GM23248 (cell line): ENCODE measurements around the gene SLF2. TPM values are rescaled to one million over a fixed set of nuclear protein-coding genes. Genes with fewer than 3 reads are reported as not detected.

Experiments used
- DNase-seq: peaks from one replicate; pipeline ENCODE4 v3.0.0-alpha.2; 2015
- H2AFZ ChIP-seq: fragments of 200-600 bp; sonication (generic); 2 replicates; pipeline ENCODE4 v1.6.1; 2016; ENCODE audit warnings: antibody characterized with exemption
- H3F3A ChIP-seq: fragments of 200-600 bp; sonication (generic); 2 replicates; pipeline ENCODE4 v1.6.1; 2016; ENCODE audit warnings: mild to moderate bottlenecking, antibody characterized with exemption, mixed run types; ENCODE audit not compliant: insufficient read depth
- H3K27ac ChIP-seq: fragments of 200-600 bp; sonication (generic); 2 replicates; pipeline ENCODE4 v1.5.1; 2016; ENCODE audit warnings: mild to moderate bottlenecking
- H3K27me3 ChIP-seq: fragments of 200-600 bp; sonication (generic); replicated peaks from 2 replicates; pipeline ENCODE4 v1.6.1; 2016; ENCODE audit warnings: mild to moderate bottlenecking; ENCODE audit not compliant: insufficient read depth
- H3K36me3 ChIP-seq: fragments of 200-600 bp; sonication (generic); 2 replicates; pipeline ENCODE4 v1.6.1; 2016; ENCODE audit warnings: low read depth, mild to moderate bottlenecking
- H3K4me1 ChIP-seq: fragments of 200-600 bp; sonication (generic); 2 replicates; pipeline ENCODE4 v1.6.1; 2016; ENCODE audit warnings: mild to moderate bottlenecking; ENCODE audit not compliant: insufficient read depth
- H3K4me2 ChIP-seq: fragments of 200-600 bp; sonication (generic); one replicate; pipeline ENCODE4 v1.6.1; 2016; ENCODE audit warnings: mild to moderate bottlenecking; ENCODE audit not compliant: unreplicated experiment
- H3K4me3 ChIP-seq: fragments of 200-600 bp; sonication (generic); 2 replicates; pipeline ENCODE4 v1.5.1; 2016; ENCODE audit warnings: mild to moderate bottlenecking
- H3K79me2 ChIP-seq: fragments of 200-600 bp; sonication (generic); 2 replicates; pipeline ENCODE4 v1.6.1; 2016; ENCODE audit warnings: mild to moderate bottlenecking; ENCODE audit not compliant: insufficient read depth
- H3K9ac ChIP-seq: fragments of 200-600 bp; sonication (generic); 2 replicates; pipeline ENCODE4 v1.6.1; 2016; ENCODE audit warnings: mild to moderate bottlenecking
- H3K9me2 ChIP-seq: fragments of 200-600 bp; sonication (generic); 2 replicates; pipeline ENCODE4 v1.6.1; 2016; ENCODE audit warnings: mixed run types, mild to moderate bottlenecking, moderate library complexity; ENCODE audit not compliant: insufficient read depth
- H3K9me3 ChIP-seq: fragments of 200-600 bp; sonication (generic); one replicate; pipeline ENCODE4 v1.6.1; 2017; ENCODE audit warnings: low read depth
- H4K20me1 ChIP-seq: fragments of 200-600 bp; sonication (generic); 2 replicates; pipeline ENCODE4 v1.6.0; 2016; ENCODE audit not compliant: insufficient read depth
- EZH2 ChIP-seq: fragments of 200-600 bp; sonication (generic); IDR thresholded peaks from 2 replicates; pipeline ENCODE4 v1.6.1; 2018; ENCODE audit warnings: antibody characterized with exemption, mild to moderate bottlenecking; ENCODE audit not compliant: insufficient read depth, poor library complexity, severe bottlenecking
- EZH2phosphoT487 ChIP-seq: fragments of 200-600 bp; sonication (generic); IDR thresholded peaks from 2 replicates; pipeline ENCODE4 v1.6.1; 2018; ENCODE audit warnings: antibody characterized with exemption, moderate library complexity, mild to moderate bottlenecking, low read depth; ENCODE audit not compliant: insufficient read depth
- WGBS, 2 experiments: methylation state at CpG; one replicate each; pipeline ENCODE4 v1.1.6; 2015 to 2017; ENCODE audit warnings: low lambda C conversion rate in 2 of 2, low coverage in 1 of 2; ENCODE audit errors: missing lambda C conversion rate in 2 of 2; 5-methylcytosine and 5-hydroxymethylcytosine counted together
- in situ Hi-C: fragments of 300-500 bp; cut with MboI; formaldehyde crosslinking; loops from 2 replicates; pipeline ENCODE4 v1.15.0; 2020
- polyA plus RNA-seq: library from polyadenylated mRNA; unstranded; fragments of >200 nt; fragmentation: Nextera tagmentation; extraction: Ambion mirVana; gene quantifications from 2 replicates; pipeline ENCODE4 v1.2.1, GENCODE V29; 2016
- total RNA-seq: library from RNA; depleted of rRNA; stranded (reverse); fragments of >200 nt; shearing (Covaris generic); gene quantifications from 2 replicates; pipeline ENCODE4 v1.2.3, GENCODE V29; 2014

SLF2 gene
- total and polyA plus RNA-seq, 2 experiments from 2014 or later = 12.5 to 15.6 TPM

DNA sequence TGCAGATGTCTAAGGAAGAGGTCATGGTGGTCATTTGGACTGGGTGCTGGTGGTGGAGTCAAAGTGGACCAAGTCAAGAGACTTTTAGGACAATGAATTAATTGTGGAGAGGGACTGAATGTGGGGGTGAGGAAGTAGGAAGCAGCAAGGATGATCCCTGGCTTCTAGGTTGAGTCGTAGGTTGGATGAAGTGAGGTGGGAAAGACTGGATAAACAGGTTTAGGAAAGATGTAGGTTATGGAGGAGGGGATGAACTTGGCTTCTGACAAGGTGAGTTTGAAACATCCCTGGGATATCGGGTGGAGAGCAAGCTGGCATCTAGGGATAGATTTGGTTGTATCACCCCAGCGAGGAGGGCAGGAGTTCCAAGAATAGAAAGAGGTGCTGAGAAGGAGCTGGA lies 64.1 kb downstream of the SLF2 start:
- no peaks in the 10 kb centered on the region for H3K36me3 ChIP-seq
- H3K9me3 ChIP-seq = no peaks in the 10 kb centered on the region
- no peaks in the 10 kb centered on the region for H3K9me2 ChIP-seq
- no peak overlapping the region for H3K27ac ChIP-seq
- H3K4me1 ChIP-seq = no peaks in the 10 kb centered on the region
- H3K4me3 ChIP-seq = no peak overlapping the region
- no peak for TF ChIP-seq EZH2
- no peak for TF ChIP-seq EZH2phosphoT487
- no peak overlapping the region for H3K9ac ChIP-seq
- H3K79me2 ChIP-seq = no peaks in the 10 kb centered on the region
- H3K4me2 ChIP-seq = no peak overlapping the region
- no peaks in the 10 kb centered on the region for H3K27me3 ChIP-seq
- DNase-seq = no peak
- H2AFZ ChIP-seq = no peak overlapping the region
- H4K20me1 ChIP-seq = no peaks in the 10 kb centered on the region
- H3F3A ChIP-seq = no peaks in the 10 kb centered on the region
- in situ Hi-C loops = no loop called here
- WGBS, 2 experiments = 65 to 67% methylated on average over 3 of the region's 3 CpGs

DNA sequence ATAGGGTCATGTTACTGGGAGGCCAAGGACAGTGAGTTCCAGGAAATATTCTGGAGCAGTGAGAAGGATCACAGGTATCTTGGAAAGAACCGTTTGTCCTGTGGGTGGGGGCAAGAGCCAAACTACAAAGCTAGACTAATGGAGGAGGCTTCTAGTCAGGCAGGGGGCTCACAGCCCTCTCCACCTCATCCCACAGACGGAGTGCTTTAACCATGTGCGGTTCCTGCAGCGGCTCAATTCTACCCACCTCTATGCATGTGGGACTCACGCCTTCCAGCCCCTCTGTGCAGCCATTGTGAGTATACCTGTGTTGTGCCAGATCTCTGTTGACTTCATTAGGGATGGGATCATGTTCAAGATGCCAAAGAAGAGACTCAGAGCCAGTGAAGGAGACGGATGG lies 64.7 kb downstream of the SLF2 start:
- no peak overlapping the region for H3K4me3 ChIP-seq
- no peaks in the 10 kb centered on the region for H3K9me2 ChIP-seq
- no peak overlapping the region for H3K9ac ChIP-seq
- no peak for DNase-seq
- no peaks in the 10 kb centered on the region for H3F3A ChIP-seq
- H3K27me3 ChIP-seq = no peaks in the 10 kb centered on the region
- no peak overlapping the region for H3K27ac ChIP-seq
- 77 to 78% methylated on average over 6 of the region's 6 CpGs for WGBS, 2 experiments
- no peak overlapping the region for H2AFZ ChIP-seq
- H3K4me1 ChIP-seq = no peaks in the 10 kb centered on the region
- H3K9me3 ChIP-seq = no peaks in the 10 kb centered on the region
- H3K4me2 ChIP-seq = no peak overlapping the region
- H3K79me2 ChIP-seq = no peaks in the 10 kb centered on the region
- no peaks in the 10 kb centered on the region for H4K20me1 ChIP-seq
- no peaks in the 10 kb centered on the region for H3K36me3 ChIP-seq
- in situ Hi-C loops = no loop called here
- TF ChIP-seq EZH2phosphoT487 (no peak), EZH2 (no peak)

DNA sequence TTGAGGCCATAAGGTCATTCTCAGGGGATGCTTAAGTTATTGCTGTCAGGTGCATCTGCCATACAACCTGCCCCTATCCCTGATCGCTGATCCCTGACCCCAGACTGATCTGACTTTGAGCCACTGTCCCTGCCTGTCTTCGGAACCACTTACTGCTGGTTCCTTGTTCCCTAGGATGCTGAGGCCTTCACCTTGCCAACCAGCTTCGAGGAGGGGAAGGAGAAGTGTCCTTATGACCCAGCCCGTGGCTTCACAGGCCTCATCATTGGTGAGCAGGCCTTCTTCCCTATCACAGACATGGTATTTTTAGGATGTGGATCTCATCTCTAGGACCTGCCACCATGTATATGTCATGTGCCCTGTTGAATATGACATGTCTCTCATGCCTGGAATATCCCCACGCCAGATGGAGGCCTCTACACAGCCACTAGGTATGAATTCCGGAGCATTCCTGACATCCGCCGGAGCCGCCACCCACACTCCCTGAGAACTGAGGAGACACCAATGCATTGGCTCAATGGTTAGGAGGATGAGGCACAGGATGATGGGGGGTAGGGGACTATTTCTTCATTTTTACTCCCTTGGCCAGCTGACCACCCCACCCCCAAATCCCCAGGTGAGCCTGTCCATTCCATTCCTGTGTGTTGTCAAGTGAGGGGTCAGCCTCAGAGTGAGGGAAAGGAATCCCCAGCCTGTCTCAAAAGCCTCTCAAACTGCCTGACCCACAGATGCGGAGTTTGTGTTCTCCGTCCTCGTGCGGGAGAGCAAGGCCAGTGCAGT lies 65.5 kb downstream of the SLF2 start:
- H3K4me2 ChIP-seq = no peak overlapping the region

DNA sequence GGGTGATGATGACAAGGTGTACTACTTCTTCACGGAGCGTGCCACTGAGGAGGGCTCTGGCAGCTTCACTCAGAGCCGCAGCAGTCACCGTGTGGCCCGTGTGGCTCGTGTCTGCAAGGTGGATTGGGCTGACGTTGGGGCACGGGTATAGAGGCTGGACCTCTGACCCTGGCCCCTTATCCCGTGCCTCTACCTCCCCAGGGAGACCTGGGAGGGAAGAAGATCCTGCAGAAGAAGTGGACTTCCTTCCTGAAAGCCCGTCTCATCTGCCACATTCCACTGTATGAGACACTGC lies 66.1 kb downstream of the SLF2 start:
- WGBS, 2 experiments = 64 to 78% methylated on average over 9 to 10 of the region's 10 CpGs
- in situ Hi-C loops = no loop called here
- Histone ChIP-seq H3F3A (no peaks in the 10 kb centered on the region), H3K36me3 (no peaks in the 10 kb centered on the region), H3K4me3 (no peak overlapping the region), H3K27ac (no peak overlapping the region), H3K9me2 (no peaks in the 10 kb centered on the region), H2AFZ (no peak overlapping the region), H4K20me1 (no peaks in the 10 kb centered on the region), H3K9me3 (no peaks in the 10 kb centered on the region), H3K9ac (no peak overlapping the region), H3K4me1 (no peaks in the 10 kb centered on the region), H3K4me2 (no peak overlapping the region), H3K27me3 (no peaks in the 10 kb centered on the region), H3K79me2 (no peaks in the 10 kb centered on the region)
- DNase-seq = no peak
- no peak for TF ChIP-seq EZH2phosphoT487
- TF ChIP-seq EZH2 = no peak

More for the DNA sequence above, 65.5 kb downstream of the SLF2 start:
- H3K4me1 ChIP-seq = no peaks in the 10 kb centered on the region
- no peak overlapping the region for H3K9ac ChIP-seq
- no peak overlapping the region for H2AFZ ChIP-seq
- no peak overlapping the region for H3K27ac ChIP-seq
- WGBS, 2 experiments = 94 to 95% methylated on average over 13 of the region's 13 CpGs
- in situ Hi-C loops = no loop called here
- TF ChIP-seq EZH2phosphoT487 (no peak), EZH2 (no peak)
- H3K79me2 ChIP-seq = no peaks in the 10 kb centered on the region
- no peaks in the 10 kb centered on the region for H3K36me3 ChIP-seq
- H4K20me1 ChIP-seq = no peaks in the 10 kb centered on the region
- no peaks in the 10 kb centered on the region for H3F3A ChIP-seq
- H3K27me3 ChIP-seq = no peaks in the 10 kb centered on the region
- H3K4me3 ChIP-seq = no peak overlapping the region
- H3K9me3 ChIP-seq = no peaks in the 10 kb centered on the region
- no peaks in the 10 kb centered on the region for H3K9me2 ChIP-seq
- DNase-seq = no peak
